ENCODE results near the gene YPEL4.
A peak's percentile ranks its signal among the peaks of the same experiment; 100 is the strongest.

YPEL4 gene

DNA sequence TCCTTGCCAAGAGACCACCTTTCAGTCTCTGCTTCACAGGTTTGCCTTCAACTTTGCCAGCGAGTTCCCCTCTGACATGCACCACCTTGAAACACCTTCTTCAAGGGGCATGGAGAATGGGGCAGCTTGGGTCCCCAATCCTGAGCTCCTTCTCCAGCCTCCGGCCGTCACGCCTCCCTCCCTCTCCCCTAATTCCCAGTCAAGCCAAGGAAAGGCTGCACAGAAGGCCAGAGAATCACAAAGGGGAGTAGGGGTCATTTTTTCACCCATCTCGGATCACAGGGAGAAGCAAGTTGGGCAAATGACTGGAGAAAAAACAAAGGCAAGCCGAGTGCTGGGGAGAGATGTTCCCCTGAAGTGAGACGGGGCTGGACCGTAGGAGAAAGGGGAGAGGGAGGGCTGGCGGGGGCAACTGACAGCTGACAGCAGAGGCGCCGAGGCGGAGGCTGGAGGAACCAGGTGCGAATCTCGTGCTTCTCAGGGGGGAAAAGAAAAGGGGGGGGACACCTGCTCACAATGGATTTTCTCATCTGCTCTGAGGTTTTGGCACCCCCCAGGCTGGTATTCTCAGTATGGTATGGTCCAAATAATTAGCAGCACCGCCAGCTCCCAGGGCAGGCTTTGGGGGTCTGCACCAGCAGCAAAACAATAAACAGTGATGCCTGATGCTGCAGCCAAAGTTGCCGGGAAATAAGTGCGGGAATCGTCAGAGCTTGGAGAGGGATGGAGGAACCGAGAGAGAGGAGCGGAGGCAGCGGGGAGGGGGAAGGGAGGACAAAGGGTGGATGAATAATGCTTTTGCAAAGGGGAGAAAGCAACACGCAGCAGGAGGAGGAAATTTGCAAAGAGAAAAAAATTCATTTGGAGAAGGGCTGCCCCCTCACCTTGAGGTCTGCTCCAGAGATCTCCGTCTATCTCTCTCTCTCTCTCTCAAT, 644 bp downstream of the YPEL4 start:
- DNase-seq = peak; percentile 73

DNA sequence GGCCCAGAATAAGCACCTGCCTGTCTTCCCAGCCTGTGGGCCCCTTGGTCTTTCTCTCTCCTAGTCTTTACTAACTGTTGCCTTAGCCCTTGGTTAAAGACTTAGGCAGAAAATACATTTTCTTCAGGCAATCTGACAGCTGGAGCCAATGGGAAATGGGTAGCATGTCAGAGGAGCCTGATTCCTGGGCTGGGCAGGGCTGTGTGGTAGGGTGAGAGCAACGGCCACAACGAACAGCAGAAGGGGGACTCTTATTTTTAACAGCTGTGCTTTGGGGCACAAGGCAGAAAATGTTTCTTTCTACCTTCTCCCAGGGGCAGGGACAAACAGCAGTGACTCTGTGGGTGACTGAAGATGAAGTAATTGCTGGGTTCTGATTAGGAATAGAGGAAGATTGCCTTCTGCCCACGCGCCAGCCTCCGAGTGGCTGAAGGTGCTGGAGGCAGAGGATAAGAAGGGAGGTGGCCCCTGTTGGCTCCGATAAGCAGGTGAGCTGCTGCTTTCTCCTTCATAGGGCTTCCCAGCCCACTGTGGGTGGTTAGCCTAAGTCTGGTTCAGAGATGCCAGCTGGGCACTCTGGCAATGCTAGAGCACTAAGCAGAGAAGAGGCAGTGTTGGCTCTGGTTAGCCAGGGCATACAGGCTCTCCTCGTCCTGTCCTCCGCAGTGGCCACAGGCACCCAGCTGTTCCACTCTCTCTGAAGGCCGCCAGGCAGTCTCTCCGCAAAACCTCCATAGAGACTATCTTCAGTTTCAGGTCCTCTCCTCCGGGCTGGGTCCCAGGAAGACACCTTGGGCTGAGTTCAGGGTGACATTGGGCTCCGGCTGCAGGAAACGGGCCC, 1.5 kb downstream of the YPEL4 start:
- DNase-seq = peak; percentile 68

- DNase-seq = peak; percentile 67
Observed at GRCh38 chr11:57647372-57647771, 2.3 kb downstream of the YPEL4 start.

DNA sequence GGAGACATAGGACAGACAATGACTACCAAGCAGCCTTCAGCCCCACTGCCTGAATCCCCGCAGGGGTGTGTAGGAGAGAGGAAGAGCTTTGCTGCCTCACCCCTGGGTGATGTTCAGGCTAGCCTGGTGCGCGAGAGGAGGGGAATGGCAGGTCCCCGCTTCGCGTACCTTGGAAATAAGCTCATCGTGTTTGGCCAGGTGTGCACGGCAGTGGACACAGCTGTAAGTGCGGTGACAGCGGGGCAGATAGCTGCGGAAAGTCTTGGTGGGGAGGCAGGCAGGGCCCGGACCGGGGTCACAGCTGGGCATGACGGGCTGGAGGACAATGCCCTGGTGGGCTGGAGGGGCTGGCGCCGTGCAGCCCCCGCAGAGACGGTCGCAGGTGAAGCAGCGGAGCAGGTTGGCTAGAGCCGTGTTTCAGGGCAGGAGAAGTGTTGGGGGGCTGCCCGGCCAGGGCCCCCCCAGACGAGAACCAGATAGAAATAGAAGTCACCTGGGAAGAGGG, 2.9 kb downstream of the YPEL4 start:
- peak; percentile 57 for DNase-seq

DNA sequence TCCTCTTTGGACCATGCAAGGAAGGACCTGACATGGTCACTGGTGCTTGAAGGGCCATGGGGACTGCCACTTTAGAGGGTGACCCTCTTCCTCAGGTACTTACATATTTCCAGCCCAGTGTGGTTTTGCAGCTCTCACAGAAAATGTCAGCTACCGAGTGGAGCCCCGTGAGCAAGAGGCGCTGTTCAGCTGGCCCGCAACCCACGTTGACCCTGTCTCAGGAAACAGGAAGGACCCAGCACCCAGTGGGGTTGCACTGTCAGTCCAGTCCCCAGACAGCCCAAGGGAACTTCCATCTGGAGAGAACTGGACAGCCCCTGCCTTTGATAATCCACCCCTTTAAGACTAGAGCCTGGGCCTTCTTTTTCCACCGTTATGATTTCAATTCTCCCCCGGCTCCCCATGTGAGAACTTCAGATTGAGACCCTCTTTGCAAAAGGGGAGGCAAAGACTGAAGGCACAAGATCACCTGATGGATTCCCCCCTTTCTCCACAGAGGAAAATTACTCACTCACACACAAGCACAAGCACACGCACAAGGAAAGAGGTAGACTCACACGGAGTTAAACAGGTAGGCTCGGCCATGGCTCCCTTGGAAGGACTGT, 3.4 kb downstream of the YPEL4 start:
- no peak for DNase-seq

- DNase-seq = peak; percentile 16
Observed at GRCh38 chr11:57645689-57646085, 4.0 kb downstream of the YPEL4 start.

- peak; percentile 82 for DNase-seq
Observed at GRCh38 chr11:57644748-57645688, 4.7 kb downstream of the YPEL4 start.

GRCh38 chr11:57643802-57644201, 5.9 kb downstream of the YPEL4 start:
- no peak for DNase-seq

DNA sequence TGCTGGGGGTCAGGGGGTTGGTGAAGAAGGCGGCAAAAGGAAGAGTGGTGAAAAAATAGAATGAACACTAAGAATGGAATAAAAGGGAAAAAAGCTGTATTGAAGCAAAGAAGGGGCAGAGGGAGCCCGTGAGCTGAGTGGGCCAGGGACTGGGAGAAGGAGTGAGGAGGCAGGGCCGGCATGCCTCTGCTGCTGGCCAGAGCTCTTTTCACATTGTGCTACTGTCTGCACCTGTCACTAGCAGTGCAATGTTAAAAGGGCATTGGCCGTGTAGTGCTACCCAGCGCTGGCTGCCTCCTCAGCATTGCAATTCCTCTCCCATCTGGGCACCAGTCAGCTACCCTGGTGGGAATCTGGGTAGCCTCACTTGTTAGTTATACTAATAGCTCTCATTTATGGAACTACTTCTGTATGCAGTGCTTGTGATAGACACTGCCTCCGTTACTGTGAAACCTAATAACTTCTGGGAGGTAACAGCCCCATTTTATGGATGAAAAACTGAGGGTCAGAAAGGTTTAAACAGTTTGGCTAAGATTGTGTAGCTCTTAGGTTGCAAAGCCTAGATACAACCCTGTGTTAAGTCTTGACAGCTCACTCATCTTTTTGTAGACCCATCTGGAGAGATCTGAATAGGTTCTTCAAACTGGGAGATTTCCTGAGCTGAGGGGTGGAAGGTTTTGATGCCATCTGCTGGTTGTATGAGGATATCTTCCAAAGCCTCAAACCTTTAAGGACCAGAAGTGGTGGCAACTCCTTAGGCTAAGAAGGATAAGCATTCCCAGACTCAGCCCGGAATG, 8.5 kb downstream of the YPEL4 start:
- DNase-seq = peak; percentile 67

DNA sequence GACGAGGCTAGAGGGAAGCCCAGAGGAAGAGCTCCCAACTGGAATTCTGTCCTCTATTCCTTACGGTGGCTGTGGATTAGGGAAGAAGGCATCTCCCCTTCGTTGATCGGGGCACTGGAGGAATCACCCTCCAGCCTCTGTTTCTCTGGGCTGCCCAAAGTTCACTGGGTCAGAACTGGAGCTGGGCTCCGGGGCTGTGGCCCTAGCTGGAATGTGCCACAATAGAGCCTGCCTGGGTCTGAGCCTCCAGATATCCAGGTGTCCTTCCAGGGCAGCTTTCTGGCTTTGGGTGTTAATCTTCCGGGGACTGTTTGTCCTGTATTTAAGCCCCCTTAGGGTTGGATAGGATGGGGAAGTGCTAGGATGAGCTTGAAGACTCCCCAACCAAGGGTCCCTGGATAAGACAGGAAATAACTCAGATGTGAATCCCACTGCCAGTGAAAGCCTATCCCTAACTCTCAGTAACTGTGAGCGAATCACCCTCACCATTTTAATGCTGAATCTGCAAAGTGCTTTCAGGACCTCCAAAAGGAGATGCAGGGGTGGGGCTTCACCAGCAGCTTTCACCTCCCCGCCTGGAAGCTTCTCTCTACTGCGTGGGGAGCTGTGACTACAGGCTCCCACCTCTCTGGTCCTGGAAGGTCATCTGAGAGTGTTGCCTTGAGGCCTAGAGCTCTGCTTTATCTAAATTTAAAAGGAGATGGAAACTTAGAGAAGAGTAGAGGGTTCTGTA, 9.5 kb downstream of the YPEL4 start:
- no peak for DNase-seq

- DNase-seq = peak; percentile 94
Observed at GRCh38 chr11:57639321-57640067, 10.2 kb downstream of the YPEL4 start.

- DNase-seq = no peak
Observed at GRCh38 chr11:57638811-57639320, 10.8 kb downstream of the YPEL4 start.

- peak; percentile 86 for DNase-seq
Observed at GRCh38 chr11:57638005-57638781, 11.5 kb downstream of the YPEL4 start.

- DNase-seq = no peak
Observed at GRCh38 chr11:57637626-57638004, 12.1 kb downstream of the YPEL4 start.

- no peak for DNase-seq
Observed at GRCh38 chr11:57635246-57635645, 14.5 kb downstream of the YPEL4 start.

- DNase-seq = no peak
Observed at GRCh38 chr11:57634311-57634710, 15.4 kb downstream of the YPEL4 start.

- no peak for DNase-seq
Observed at GRCh38 chr11:57633394-57634070, 16.2 kb downstream of the YPEL4 start.

DNA sequence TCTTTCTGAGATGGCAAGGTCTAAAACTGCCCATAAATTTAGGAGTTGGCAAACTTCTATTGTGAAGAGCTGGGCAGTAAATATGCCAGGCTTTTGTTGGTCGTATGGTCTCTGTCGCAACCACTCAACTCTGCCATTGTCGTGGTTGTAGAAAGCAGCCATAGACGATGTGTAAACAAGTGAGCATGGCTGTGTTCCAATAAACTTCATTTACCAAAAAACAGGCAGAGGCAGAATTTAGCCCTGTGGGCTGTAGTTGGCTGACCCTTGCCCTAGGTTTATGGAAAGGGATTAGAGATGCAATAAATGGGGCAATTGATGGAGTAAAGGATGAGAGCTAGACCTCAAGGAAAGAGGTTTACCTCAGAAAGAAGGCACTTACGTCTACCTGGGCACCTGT, 17.6 kb downstream of the YPEL4 start:
- DNase-seq = no peak

All from retina (tissue), 1 donor.